HCT116 (cell line): ENCODE results near the gene UBE2V1. TPM values are rescaled to one million over a fixed set of nuclear protein-coding genes. Genes with fewer than 3 reads are reported as not detected.

Experiments
- ATAC-seq: fragments of 200-7000 bp; cut with Tn5 transposase; 2 replicates; pipeline ENCODE4 v1.9.1; 2020; ENCODE audit warnings: mild to moderate bottlenecking, moderate library complexity
- BruUV-seq: library from RNA; stranded (reverse); fragments of 400-500 nt; replicated peaks from 2 replicates; lab custom pipeline; 2021; lab: Mats Ljungman, UMichigan
- CTCF ChIA-PET: fragments of 300-600 bp; sonication (Branson Sonifier 250); formaldehyde crosslinking; loops from one replicate; lab custom pipeline; 2021; ENCODE audit warnings: antibody characterized with exemption; lab: Charles Lee
- POLR2A ChIA-PET: fragments of 300-600, 350-600 bp; sonication (Branson Sonifier 250); formaldehyde crosslinking; loops from one replicate; lab custom pipeline; 2021; ENCODE audit warnings: antibody characterized with exemption; lab: Charles Lee
- RAD21 ChIA-PET, 2 experiments: fragments of 300-600 bp; sonication (Branson Sonifier 250); formaldehyde crosslinking; loops; one replicate each; lab custom pipeline; 2023; ENCODE audit warnings: low total read pairs in 2 of 2; ENCODE audit not compliant: uncharacterized antibody in 2 of 2, unreplicated experiment in 2 of 2, low non-redundant PET in 1 of 2; lab: Charles Lee
- DNase-seq: peaks from one replicate; pipeline ENCODE4 v3.0.0-alpha.2; 2010; ENCODE audit warnings: low read depth, low spot score
- H2AFZ ChIP-seq: fragments of 200-600 bp; shearing (Covaris generic), sonication (generic); 2 replicates; pipeline ENCODE4 v1.6.1; 2017; ENCODE audit warnings: low read depth, mixed run types, mixed read lengths, antibody characterized with exemption, low read length; ENCODE audit not compliant: poor library complexity, severe bottlenecking
- H3K27ac ChIP-seq: 2 replicates; pipeline ENCODE4 v1.5.1; 2012; ENCODE audit warnings: low read depth, low read length
- H3K27me3 ChIP-seq: fragments of 200-600 bp; sonication (generic); 2 replicates; pipeline ENCODE4 v1.6.1; 2016; ENCODE audit warnings: mixed run types, low read length, mixed read lengths; ENCODE audit not compliant: insufficient read depth
- H3K36me3 ChIP-seq, 2 experiments: fragments of 200-500 bp in 1 of 2; fragments of 200-600 bp in 1 of 2; sonication (Bioruptor generic) in 1 of 2; sonication (generic) in 1 of 2; 2 replicates each; pipeline versions ENCODE4 v1.5.1 to v1.6.1; 2014 to 2016; ENCODE audit warnings: low read length in 2 of 2, inconsistent platforms in 1 of 2, mixed read lengths in 1 of 2, mixed run types in 1 of 2; ENCODE audit not compliant: insufficient read depth in 2 of 2, control insufficient read depth in 1 of 2
- H3K4me1 ChIP-seq, 2 experiments: fragments of 200-600 bp in 1 of 2; sonication (generic) in 1 of 2; 2 replicates each; pipeline versions ENCODE4 v1.5.1 to v1.6.1; 2012 to 2017; ENCODE audit warnings: low read length in 2 of 2, inconsistent platforms in 1 of 2, mild to moderate bottlenecking in 1 of 2, mixed read lengths in 1 of 2, mixed run types in 1 of 2, moderate library complexity in 1 of 2; ENCODE audit not compliant: insufficient read depth in 2 of 2, control insufficient read depth in 1 of 2
- H3K4me2 ChIP-seq: fragments of 200-600 bp; sonication (generic); 2 replicates; pipeline ENCODE4 v1.6.1; 2017; ENCODE audit warnings: mixed run types, low read length, mixed read lengths
- H3K4me3 ChIP-seq, 2 experiments: fragments of 200-600 bp in 1 of 2; sonication (generic) in 1 of 2; replicated peaks in 1 of 2; 2 replicates each; pipeline ENCODE4 v1.5.1; 2011 to 2016; ENCODE audit warnings: low read length in 2 of 2, control low read depth in 1 of 2, low read depth in 1 of 2, mild to moderate bottlenecking in 1 of 2, mixed read lengths in 1 of 2, mixed run types in 1 of 2
- H3K79me2 ChIP-seq: fragments of 200-600 bp; sonication (generic); 2 replicates; pipeline ENCODE4 v1.6.1; 2017; ENCODE audit warnings: mild to moderate bottlenecking, mixed run types, low read length, moderate library complexity, mixed read lengths; ENCODE audit not compliant: insufficient read depth
- H3K9ac ChIP-seq: fragments of 200-600 bp; sonication (generic); 2 replicates; pipeline ENCODE4 v1.6.1; 2016; ENCODE audit warnings: low read length, mixed read lengths
- H3K9me2 ChIP-seq: fragments of 200-600 bp; sonication (generic), shearing (Covaris generic); 2 replicates; pipeline ENCODE4 v1.6.1; 2017; ENCODE audit warnings: mixed run types, mild to moderate bottlenecking, moderate library complexity; ENCODE audit not compliant: insufficient read depth
- H3K9me3 ChIP-seq, 2 experiments: fragments of 200-500 bp in 1 of 2; fragments of 200-600 bp in 1 of 2; sonication (Bioruptor generic) in 1 of 2; sonication (generic) in 1 of 2; 2 replicates each; pipeline ENCODE4 v1.6.1; 2014 to 2017; ENCODE audit warnings: low read length in 2 of 2, mixed read lengths in 2 of 2, inconsistent platforms in 1 of 2, low read depth in 1 of 2, mild to moderate bottlenecking in 1 of 2, mixed run types in 1 of 2, moderate library complexity in 1 of 2; ENCODE audit not compliant: control insufficient read depth in 1 of 2, insufficient read depth in 1 of 2
- H4K20me1 ChIP-seq: fragments of 200-600 bp; sonication (generic), shearing (Covaris generic); 2 replicates; pipeline ENCODE4 v1.6.1; 2017; ENCODE audit warnings: mixed run types, mild to moderate bottlenecking, moderate library complexity; ENCODE audit not compliant: insufficient read depth
- ATF3 ChIP-seq: IDR thresholded peaks from 2 replicates; pipeline ENCODE4 v1.6.1; 2012
- CBX3 ChIP-seq: IDR thresholded peaks from 2 replicates; pipeline ENCODE4 v1.6.1; 2012; ENCODE audit warnings: low read depth
- EGR1 ChIP-seq: IDR thresholded peaks from 2 replicates; pipeline ENCODE4 v1.6.1; 2012; ENCODE audit warnings: low read depth
- EZH2 ChIP-seq: fragments of 200-600 bp; sonication (generic); IDR thresholded peaks from 2 replicates; pipeline ENCODE4 v1.6.1; 2017; ENCODE audit warnings: antibody characterized with exemption, mixed run types
- EZH2phosphoT487 ChIP-seq: fragments of 200-600 bp; IDR thresholded peaks from 2 replicates; pipeline ENCODE4 v1.6.1; 2018; ENCODE audit warnings: antibody characterized with exemption, borderline replicate concordance
- POLR2AphosphoS5 ChIP-seq: IDR thresholded peaks from 2 replicates; pipeline ENCODE4 v1.6.1; 2011; ENCODE audit warnings: mild to moderate bottlenecking, low read depth, low read length, moderate library complexity
- RAD21 ChIP-seq: IDR thresholded peaks from 2 replicates; pipeline ENCODE4 v1.6.1; 2012; ENCODE audit warnings: low read depth, mild to moderate bottlenecking
- SRF ChIP-seq: IDR thresholded peaks from 2 replicates; pipeline ENCODE4 v1.6.1; 2012; ENCODE audit warnings: low read depth
- ZBTB33 ChIP-seq: IDR thresholded peaks from 2 replicates; pipeline ENCODE4 v1.6.1; 2011; ENCODE audit warnings: mild to moderate bottlenecking, low read length, moderate library complexity; ENCODE audit not compliant: insufficient replicate concordance; ENCODE audit errors: extremely low read depth
- ZFX ChIP-seq: fragments of 450-650 bp; IDR thresholded peaks from 2 replicates; pipeline ENCODE4 v1.6.1; 2017
- ZNF274 ChIP-seq: fragments of 200-500 bp; sonication (Bioruptor generic); IDR thresholded peaks from 2 replicates; pipeline ENCODE4 v1.6.1; 2014; ENCODE audit warnings: mild to moderate bottlenecking, low read depth, low read length, inconsistent platforms
- intact Hi-C: fragments of 100-400 bp; cut with micrococcal nuclease; formaldehyde crosslinking; loops from 2 replicates; pipeline ENCODE4 v1.10.0; 2022
- total RNA-seq: library from RNA; stranded (reverse); gene quantifications from one replicate; pipeline ENCODE4 v1.2.1, GENCODE V29; 2021; ENCODE audit not compliant: unreplicated experiment
- TF ChIP-seq, protein P1 (sequence below): IDR thresholded peaks from 2 replicates; pipeline ENCODE4 v1.6.1; 2012
- TF ChIP-seq, protein P2 (sequence below), 3 experiments: fragments of 200-600 bp in 1 of 3; sonication (generic) in 1 of 3; IDR thresholded peaks in 2 of 3; conservative IDR thresholded peaks in 1 of 3; 2 replicates each; pipeline ENCODE4 v1.5.1; 2012 to 2017; ENCODE audit warnings: low read depth in 2 of 3, low read length in 2 of 3, antibody characterized with exemption in 1 of 3, borderline replicate concordance in 1 of 3, control low read depth in 1 of 3, mild to moderate bottlenecking in 1 of 3, mixed read lengths in 1 of 3, mixed run types in 1 of 3, moderate library complexity in 1 of 3; ENCODE audit not compliant: insufficient read depth in 1 of 3

Gene UBE2V1
- total RNA-seq, 1 experiment from 2014 or later, result 114 TPM

- H2AFZ ChIP-seq, result no peak overlapping the region
- CTCF ChIA-PET, result interaction anchor here (1.4 to 2.7 kb wide), 2 partner anchors 9 kb away, joined by 4 to 13 read pairs; no protein-coding TSS in a partner anchor
Observed at GRCh38 chr20:50062006-50062838, 50.7 kb downstream of the UBE2V1 start.

DNA sequence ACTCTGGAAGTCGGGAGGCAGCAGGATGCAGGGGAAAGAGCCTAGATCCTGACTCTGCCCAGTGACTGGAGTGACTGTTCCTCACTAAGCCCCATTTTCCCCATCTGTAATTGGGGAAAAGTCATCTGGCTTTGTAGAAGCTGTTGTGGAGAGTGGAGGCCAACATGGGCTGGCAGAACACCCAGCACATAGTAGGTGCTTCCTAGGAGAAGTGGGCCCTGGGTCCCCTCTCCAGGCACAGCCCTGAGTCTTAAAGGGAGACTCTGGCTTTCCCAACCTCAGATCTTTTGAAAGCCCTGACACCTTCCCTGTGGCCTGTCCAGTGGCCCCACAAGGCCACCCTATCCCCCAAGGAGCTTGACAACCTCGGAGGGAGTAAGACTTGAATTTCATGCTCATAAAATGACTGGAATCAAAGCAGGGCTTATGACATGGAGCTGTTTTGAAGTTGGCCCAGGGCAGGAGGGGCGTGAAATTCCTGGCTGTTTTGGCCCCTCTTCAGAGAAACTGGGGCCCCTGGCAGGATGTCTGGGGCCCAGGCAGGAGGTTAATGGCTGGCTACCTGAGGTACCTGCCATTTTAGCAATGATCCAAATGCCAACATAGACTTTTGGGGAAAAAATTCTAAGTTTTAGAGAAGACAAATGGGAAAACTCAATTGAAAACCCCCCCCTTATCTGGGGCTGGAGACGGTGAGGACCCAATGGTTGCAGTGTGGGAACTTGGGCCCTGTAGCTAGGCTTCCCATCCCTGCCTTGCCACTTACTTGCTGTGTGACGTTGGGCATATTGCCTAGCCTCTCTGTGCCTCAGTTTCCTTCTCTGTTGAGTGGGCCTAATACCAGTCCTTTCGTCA lies 51.6 kb downstream of the UBE2V1 start:
- no peaks in the 10 kb centered on the region for H3K27me3 ChIP-seq
- H4K20me1 ChIP-seq, result no peaks in the 10 kb centered on the region
- no peak overlapping the region for H3K27ac ChIP-seq
- H3K4me1 ChIP-seq, result peaks cover 5 to 10% of the 10 kb centered on the region in 2 experiments
- ATAC-seq (no peak), DNase-seq (no peak)
- H3K4me3 ChIP-seq, result no peak overlapping the region
- no peaks in the 10 kb centered on the region for H3K79me2 ChIP-seq
- no peaks in the 10 kb centered on the region for H3K9me3 ChIP-seq
- no peaks in the 10 kb centered on the region for H3K36me3 ChIP-seq
- intact Hi-C loops, result no loop called here
- RAD21 ChIA-PET, result no interaction called here
- no TSS peak for BruUV-seq
- CTCF ChIA-PET, result interaction anchor here (2.7 kb wide), 1 partner anchor 10 kb away, joined by 13 read pairs; no protein-coding TSS in a partner anchor
- H3K4me2 ChIP-seq, result no peak overlapping the region
- no peak overlapping the region for H3K9ac ChIP-seq
- no peak overlapping the region for H2AFZ ChIP-seq
- POLR2A ChIA-PET, result no interaction called here
- H3K9me2 ChIP-seq, result no peaks in the 10 kb centered on the region
- no peak for TF ChIP-seq ZBTB33
- TF ChIP-seq CBX3, result no peak
- TF ChIP-seq, protein P1, sequence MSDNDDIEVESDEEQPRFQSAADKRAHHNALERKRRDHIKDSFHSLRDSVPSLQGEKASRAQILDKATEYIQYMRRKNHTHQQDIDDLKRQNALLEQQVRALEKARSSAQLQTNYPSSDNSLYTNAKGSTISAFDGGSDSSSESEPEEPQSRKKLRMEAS, result no peak
- TF ChIP-seq ZNF274, result no peak
- TF ChIP-seq RAD21, result no peak
- TF ChIP-seq POLR2AphosphoS5, result no peak
- no peak for TF ChIP-seq EZH2phosphoT487
- TF ChIP-seq ATF3, result no peak
- TF ChIP-seq, protein P2, sequence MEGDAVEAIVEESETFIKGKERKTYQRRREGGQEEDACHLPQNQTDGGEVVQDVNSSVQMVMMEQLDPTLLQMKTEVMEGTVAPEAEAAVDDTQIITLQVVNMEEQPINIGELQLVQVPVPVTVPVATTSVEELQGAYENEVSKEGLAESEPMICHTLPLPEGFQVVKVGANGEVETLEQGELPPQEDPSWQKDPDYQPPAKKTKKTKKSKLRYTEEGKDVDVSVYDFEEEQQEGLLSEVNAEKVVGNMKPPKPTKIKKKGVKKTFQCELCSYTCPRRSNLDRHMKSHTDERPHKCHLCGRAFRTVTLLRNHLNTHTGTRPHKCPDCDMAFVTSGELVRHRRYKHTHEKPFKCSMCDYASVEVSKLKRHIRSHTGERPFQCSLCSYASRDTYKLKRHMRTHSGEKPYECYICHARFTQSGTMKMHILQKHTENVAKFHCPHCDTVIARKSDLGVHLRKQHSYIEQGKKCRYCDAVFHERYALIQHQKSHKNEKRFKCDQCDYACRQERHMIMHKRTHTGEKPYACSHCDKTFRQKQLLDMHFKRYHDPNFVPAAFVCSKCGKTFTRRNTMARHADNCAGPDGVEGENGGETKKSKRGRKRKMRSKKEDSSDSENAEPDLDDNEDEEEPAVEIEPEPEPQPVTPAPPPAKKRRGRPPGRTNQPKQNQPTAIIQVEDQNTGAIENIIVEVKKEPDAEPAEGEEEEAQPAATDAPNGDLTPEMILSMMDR (IDR thresholded peaks at IDR 0.05 in 2 of 3, conservative IDR thresholded peaks at IDR 0.05 in 1 of 3; ENCODE audit: borderline replicate concordance in 1 of 3, insufficient read depth in 1 of 3, low read depth in 2 of 3, low read length in 2 of 3), result no peak
- TF ChIP-seq SRF, result no peak
- TF ChIP-seq EZH2, result no peak
- no peak for TF ChIP-seq ZFX

More at GRCh38 chr20:50062006-50062838, 50.7 kb downstream of the UBE2V1 start:
- no TSS peak for BruUV-seq
- no peak overlapping the region for H3K4me3 ChIP-seq
- no peaks in the 10 kb centered on the region for H3K36me3 ChIP-seq
- ATAC-seq (no peak), DNase-seq (no peak)
- no peak for TF ChIP-seq ZFX
- TF ChIP-seq EGR1, result no peak
- H3K27ac ChIP-seq, result no peak overlapping the region
- H3K9me3 ChIP-seq, result no peaks in the 10 kb centered on the region
- intact Hi-C loops, result no loop called here
- H3K9ac ChIP-seq, result no peak overlapping the region
- H3K9me2 ChIP-seq, result no peaks in the 10 kb centered on the region
- H3K27me3 ChIP-seq, result no peaks in the 10 kb centered on the region
- H4K20me1 ChIP-seq, result no peaks in the 10 kb centered on the region
- no peak overlapping the region for H3K4me2 ChIP-seq
- ChIA-PET POLR2A (no interaction called here), RAD21 (no interaction called here)
- peaks cover 5 to 10% of the 10 kb centered on the region in 2 experiments for H3K4me1 ChIP-seq
- no peaks in the 10 kb centered on the region for H3K79me2 ChIP-seq
